ENCODE results near the gene ATXN3. TPM values are rescaled to one million over a fixed set of nuclear protein-coding genes. Genes with fewer than 3 reads are reported as not detected.

Gene ATXN3
- total and polyA plus RNA-seq, 2 of the 13 experiments (the other 11 are each of a cell fraction or from before 2014, with no cell fraction given): 14.9 to 17.3 TPM

DNA sequence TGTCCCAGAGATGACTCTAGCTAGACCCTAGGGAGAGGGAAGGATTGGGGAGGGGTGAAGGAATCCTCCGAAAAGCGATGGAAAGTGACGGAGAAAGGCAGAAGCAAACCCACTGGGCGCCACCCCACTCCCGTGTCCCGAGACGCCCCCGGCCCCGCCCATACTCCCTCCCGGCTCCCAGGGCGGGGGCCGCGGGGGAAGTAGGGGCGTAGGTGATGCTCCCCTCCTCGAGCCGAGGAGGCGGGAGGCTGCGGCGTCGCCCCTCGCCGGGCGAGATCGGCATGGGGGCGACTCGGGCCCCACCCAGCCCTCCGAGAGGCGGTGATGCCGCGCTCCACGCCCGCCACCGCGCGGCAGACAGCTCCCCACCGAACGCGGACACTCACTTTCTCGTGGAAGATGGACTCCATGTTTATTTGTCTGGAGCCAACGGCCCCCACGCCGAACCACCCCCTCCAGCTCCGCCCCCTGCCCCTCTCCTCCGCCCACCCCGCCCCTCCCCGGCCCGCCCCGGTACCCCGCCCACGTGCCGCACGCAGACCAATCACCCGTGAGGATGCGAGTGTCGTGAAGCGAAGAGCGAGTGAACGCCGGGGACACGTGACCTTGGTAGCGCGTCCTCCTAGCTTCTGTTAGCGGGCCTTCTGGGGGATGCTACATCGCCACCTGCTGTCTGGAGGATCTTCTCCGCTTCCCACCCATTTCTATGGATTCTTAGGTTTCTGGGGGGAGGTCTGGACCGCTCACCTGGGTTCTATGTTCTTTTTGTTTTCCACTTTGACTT, at the start of gene ATXN3 (continued):
- TF ChIP-seq ZBTB7B (CRISPR knock-in tag; IDR thresholded peaks at IDR 0.05) (0 out of 2 replicates have a peak, but pooled peaks have one; percentile 10), NCOA5 (CRISPR knock-in tag; IDR thresholded peaks at IDR 0.05) (no peak), GFI1 (CRISPR knock-in tag; IDR thresholded peaks at IDR 0.05; ENCODE audit: borderline replicate concordance) (no peak), SIX4 (CRISPR knock-in tag; IDR thresholded peaks at IDR 0.05) (no peak), ZNF383 (CRISPR knock-in tag; IDR thresholded peaks at IDR 0.05; ENCODE audit: borderline replicate concordance) (no peak), PHF20 (CRISPR knock-in tag; IDR thresholded peaks at IDR 0.05) (peak; percentile 82), ZNF792 (CRISPR knock-in tag; IDR thresholded peaks at IDR 0.05) (no peak), GATAD1 (CRISPR knock-in tag; IDR thresholded peaks at IDR 0.05) (peak; percentile 88), ZNF557 (CRISPR knock-in tag; IDR thresholded peaks at IDR 0.05) (no peak), NCOA1 (CRISPR knock-in tag; IDR thresholded peaks at IDR 0.05) (no peak), ZNF207 (IDR thresholded peaks at IDR 0.05; ENCODE audit: borderline replicate concordance) (no peak), ZNF605 (CRISPR knock-in tag; IDR thresholded peaks at IDR 0.05) (peak; percentile 56; the same call in 1 of the 2 replicates), ZNF775 (CRISPR knock-in tag; IDR thresholded peaks at IDR 0.05; ENCODE audit: borderline replicate concordance) (no peak), IRF2 (CRISPR knock-in tag; IDR thresholded peaks at IDR 0.05) (peak; percentile 72; the same call in 1 of the 2 replicates), ZNF766 (CRISPR knock-in tag; IDR thresholded peaks at IDR 0.05; ENCODE audit: borderline replicate concordance) (no peak), STAG1 (CRISPR knock-in tag; IDR thresholded peaks at IDR 0.05) (no peak; the same call in 1 of the 2 replicates), NONO (IDR thresholded peaks at IDR 0.05) (no peak), NONO (CRISPR knock-in tag; conservative IDR thresholded peaks at IDR 0.05) (peak; percentile 25; the same call in 1 of the 2 replicates), KAT7 (CRISPR knock-in tag; IDR thresholded peaks at IDR 0.05; ENCODE audit: borderline replicate concordance) (peak; percentile 56; the same call in 1 of the 2 replicates), NR2F2 (IDR thresholded peaks at IDR 0.05; ENCODE audit: borderline replicate concordance, low read depth) (no peak), ZNF660 (CRISPR knock-in tag; IDR thresholded peaks at IDR 0.05; ENCODE audit: borderline replicate concordance, low read depth) (no peak)
- TF ChIP-seq, protein P1, sequence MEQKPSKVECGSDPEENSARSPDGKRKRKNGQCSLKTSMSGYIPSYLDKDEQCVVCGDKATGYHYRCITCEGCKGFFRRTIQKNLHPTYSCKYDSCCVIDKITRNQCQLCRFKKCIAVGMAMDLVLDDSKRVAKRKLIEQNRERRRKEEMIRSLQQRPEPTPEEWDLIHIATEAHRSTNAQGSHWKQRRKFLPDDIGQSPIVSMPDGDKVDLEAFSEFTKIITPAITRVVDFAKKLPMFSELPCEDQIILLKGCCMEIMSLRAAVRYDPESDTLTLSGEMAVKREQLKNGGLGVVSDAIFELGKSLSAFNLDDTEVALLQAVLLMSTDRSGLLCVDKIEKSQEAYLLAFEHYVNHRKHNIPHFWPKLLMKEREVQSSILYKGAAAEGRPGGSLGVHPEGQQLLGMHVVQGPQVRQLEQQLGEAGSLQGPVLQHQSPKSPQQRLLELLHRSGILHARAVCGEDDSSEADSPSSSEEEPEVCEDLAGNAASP (CRISPR knock-in tag; IDR thresholded peaks at IDR 0.05; ENCODE audit: borderline replicate concordance): peak; percentile 97
- TF ChIP-seq, protein P2, sequence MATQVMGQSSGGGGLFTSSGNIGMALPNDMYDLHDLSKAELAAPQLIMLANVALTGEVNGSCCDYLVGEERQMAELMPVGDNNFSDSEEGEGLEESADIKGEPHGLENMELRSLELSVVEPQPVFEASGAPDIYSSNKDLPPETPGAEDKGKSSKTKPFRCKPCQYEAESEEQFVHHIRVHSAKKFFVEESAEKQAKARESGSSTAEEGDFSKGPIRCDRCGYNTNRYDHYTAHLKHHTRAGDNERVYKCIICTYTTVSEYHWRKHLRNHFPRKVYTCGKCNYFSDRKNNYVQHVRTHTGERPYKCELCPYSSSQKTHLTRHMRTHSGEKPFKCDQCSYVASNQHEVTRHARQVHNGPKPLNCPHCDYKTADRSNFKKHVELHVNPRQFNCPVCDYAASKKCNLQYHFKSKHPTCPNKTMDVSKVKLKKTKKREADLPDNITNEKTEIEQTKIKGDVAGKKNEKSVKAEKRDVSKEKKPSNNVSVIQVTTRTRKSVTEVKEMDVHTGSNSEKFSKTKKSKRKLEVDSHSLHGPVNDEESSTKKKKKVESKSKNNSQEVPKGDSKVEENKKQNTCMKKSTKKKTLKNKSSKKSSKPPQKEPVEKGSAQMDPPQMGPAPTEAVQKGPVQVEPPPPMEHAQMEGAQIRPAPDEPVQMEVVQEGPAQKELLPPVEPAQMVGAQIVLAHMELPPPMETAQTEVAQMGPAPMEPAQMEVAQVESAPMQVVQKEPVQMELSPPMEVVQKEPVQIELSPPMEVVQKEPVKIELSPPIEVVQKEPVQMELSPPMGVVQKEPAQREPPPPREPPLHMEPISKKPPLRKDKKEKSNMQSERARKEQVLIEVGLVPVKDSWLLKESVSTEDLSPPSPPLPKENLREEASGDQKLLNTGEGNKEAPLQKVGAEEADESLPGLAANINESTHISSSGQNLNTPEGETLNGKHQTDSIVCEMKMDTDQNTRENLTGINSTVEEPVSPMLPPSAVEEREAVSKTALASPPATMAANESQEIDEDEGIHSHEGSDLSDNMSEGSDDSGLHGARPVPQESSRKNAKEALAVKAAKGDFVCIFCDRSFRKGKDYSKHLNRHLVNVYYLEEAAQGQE (IDR thresholded peaks at IDR 0.05; ENCODE audit: borderline replicate concordance in 1 of 2, low read depth in 1 of 2, low read length in 2 of 2): no peak
- TF ChIP-seq, protein P3, sequence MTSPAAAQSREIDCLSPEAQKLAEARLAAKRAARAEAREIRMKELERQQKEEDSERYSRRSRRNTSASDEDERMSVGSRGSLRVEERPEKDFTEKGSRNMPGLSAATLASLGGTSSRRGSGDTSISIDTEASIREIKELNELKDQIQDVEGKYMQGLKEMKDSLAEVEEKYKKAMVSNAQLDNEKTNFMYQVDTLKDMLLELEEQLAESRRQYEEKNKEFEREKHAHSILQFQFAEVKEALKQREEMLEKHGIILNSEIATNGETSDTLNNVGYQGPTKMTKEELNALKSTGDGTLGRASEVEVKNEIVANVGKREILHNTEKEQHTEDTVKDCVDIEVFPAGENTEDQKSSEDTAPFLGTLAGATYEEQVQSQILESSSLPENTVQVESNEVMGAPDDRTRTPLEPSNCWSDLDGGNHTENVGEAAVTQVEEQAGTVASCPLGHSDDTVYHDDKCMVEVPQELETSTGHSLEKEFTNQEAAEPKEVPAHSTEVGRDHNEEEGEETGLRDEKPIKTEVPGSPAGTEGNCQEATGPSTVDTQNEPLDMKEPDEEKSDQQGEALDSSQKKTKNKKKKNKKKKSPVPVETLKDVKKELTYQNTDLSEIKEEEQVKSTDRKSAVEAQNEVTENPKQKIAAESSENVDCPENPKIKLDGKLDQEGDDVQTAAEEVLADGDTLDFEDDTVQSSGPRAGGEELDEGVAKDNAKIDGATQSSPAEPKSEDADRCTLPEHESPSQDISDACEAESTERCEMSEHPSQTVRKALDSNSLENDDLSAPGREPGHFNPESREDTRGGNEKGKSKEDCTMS (CRISPR knock-in tag; conservative IDR thresholded peaks at IDR 0.05): no peak

Measured in HepG2 (cell line).